HG02852 (cell line): ENCODE data around the gene SREBF2.
A peak's percentile ranks its signal among the peaks of the same experiment; 100 is the strongest.

Experiments used
- ATAC-seq: cut with Tn5 transposase; IDR thresholded peaks from one replicate; pipeline ENCODE4 v1.9.1; 2021; ENCODE audit warnings: mild to moderate bottlenecking, moderate library complexity; ENCODE audit not compliant: unreplicated experiment

SREBF2 gene

GRCh38 chr22:41832553-41833368 is at the start of gene SREBF2:
Gene SREBF2 (plus strand): TSS chr22:41833105. CDS start chr22:41833271, 166 bp downstream.
- peak; percentile 83 for ATAC-seq

GRCh38 chr22:41787331-41787730 is 45.6 kb upstream of the SREBF2 start:
- ATAC-seq, result no peak

GRCh38 chr22:41793871-41794270 is 39.0 kb upstream of the SREBF2 start:
- no peak for ATAC-seq

GRCh38 chr22:41798736-41799135 is 34.2 kb upstream of the SREBF2 start:
- no peak for ATAC-seq

GRCh38 chr22:41799486-41800347 is 33.2 kb upstream of the SREBF2 start:
- peak; percentile 28 for ATAC-seq

- peak; percentile 87 for ATAC-seq
Measured at GRCh38 chr22:41800348-41801146, 32.4 kb upstream of the SREBF2 start, which contains the start of gene CCDC134. Gene CCDC134 (plus strand): TSS chr22:41800679. CDS start chr22:41808891, 8,212 bp downstream.

GRCh38 chr22:41801147-41801819 is 31.6 kb upstream of the SREBF2 start:
- ATAC-seq, result no peak

- no peak for ATAC-seq
Measured at GRCh38 chr22:41801886-41802285, 31.0 kb upstream of the SREBF2 start.

GRCh38 chr22:41805639-41806038 is 27.3 kb upstream of the SREBF2 start:
- ATAC-seq, result no peak

GRCh38 chr22:41808400-41808799 is 24.5 kb upstream of the SREBF2 start:
- no peak for ATAC-seq

- ATAC-seq, result no peak
Measured at GRCh38 chr22:41810022-41810421, 22.9 kb upstream of the SREBF2 start.

- no peak for ATAC-seq
Measured at GRCh38 chr22:41812805-41813545, 19.9 kb upstream of the SREBF2 start.

GRCh38 chr22:41813726-41814410 is 19.0 kb upstream of the SREBF2 start:
- no peak for ATAC-seq

- ATAC-seq, result no peak
Measured at GRCh38 chr22:41815716-41816115, 17.2 kb upstream of the SREBF2 start.

GRCh38 chr22:41816241-41816640 is 16.7 kb upstream of the SREBF2 start:
- ATAC-seq, result no peak

GRCh38 chr22:41816871-41817270 is 16.0 kb upstream of the SREBF2 start:
- ATAC-seq, result no peak

- no peak for ATAC-seq
Measured at GRCh38 chr22:41818011-41818410, 14.9 kb upstream of the SREBF2 start.

- no peak for ATAC-seq
Measured at GRCh38 chr22:41818596-41818995, 14.3 kb upstream of the SREBF2 start.

- no peak for ATAC-seq
Measured at GRCh38 chr22:41819257-41819656, 13.6 kb upstream of the SREBF2 start.
